Natural killer cell (primary cell): ENCODE measurements around the gene SOS1. TPM values are rescaled to one million over a fixed set of nuclear protein-coding genes. Genes with fewer than 3 reads are reported as not detected.

Experiments
- ATAC-seq, 3 donors: fragments of 150-1000 bp in 2 of 3; fragments of 200-7000 bp in 1 of 3; cut with Tn5 transposase; 1 replicate in 1 of 3; 2 replicates in 2 of 3; pipeline ENCODE4 v1.10.0; 2021; ENCODE audit warnings: mild to moderate bottlenecking in 2 of 3, moderate library complexity in 2 of 3
- DNase-seq, 2 donors: peaks; one replicate each; pipeline versions ENCODE4 v3.0.0 to v3.0.0-alpha.2; 2013 to 2021; ENCODE audit warnings: mixed read lengths in 1 of 2
- H3K27ac ChIP-seq: one replicate; pipeline ENCODE4 v1.5.1; 2013; ENCODE audit warnings: mild to moderate bottlenecking, low read length
- H3K27me3 ChIP-seq: one replicate; pipeline ENCODE4 v1.6.1; 2013; ENCODE audit warnings: low read length; ENCODE audit not compliant: control insufficient read depth, insufficient read depth
- H3K36me3 ChIP-seq: one replicate; pipeline ENCODE4 v1.6.1; 2013; ENCODE audit warnings: low read length; ENCODE audit not compliant: control insufficient read depth, insufficient read depth
- H3K4me1 ChIP-seq: one replicate; pipeline ENCODE4 v1.6.1; 2013; ENCODE audit warnings: low read length; ENCODE audit not compliant: control insufficient read depth, insufficient read depth
- H3K4me3 ChIP-seq: one replicate; pipeline ENCODE4 v1.5.1; 2013; ENCODE audit warnings: low read length
- H3K9me3 ChIP-seq: one replicate; pipeline ENCODE4 v1.6.1; 2013; ENCODE audit warnings: low read length; ENCODE audit not compliant: control insufficient read depth, insufficient read depth
- H3K27ac Mint-ChIP-seq, 2 donors: one replicate each; pipeline ENCODE4 v1.8.0; 2022; ENCODE audit warnings: mild to moderate bottlenecking in 2 of 2, mixed read lengths in 2 of 2, moderate library complexity in 1 of 2
- H3K27me3 Mint-ChIP-seq, 2 donors: one replicate each; pipeline ENCODE4 v1.8.0; 2022; ENCODE audit warnings: low read depth in 2 of 2, mixed read lengths in 2 of 2
- H3K36me3 Mint-ChIP-seq: one replicate; pipeline ENCODE4 v1.8.0; 2022; ENCODE audit warnings: mixed read lengths
- H3K4me1 Mint-ChIP-seq, 2 donors: one replicate each; pipeline ENCODE4 v1.8.0; 2022; ENCODE audit warnings: mixed read lengths in 2 of 2
- H3K4me3 Mint-ChIP-seq: one replicate; pipeline ENCODE4 v1.8.0; 2022; ENCODE audit warnings: mild to moderate bottlenecking, moderate library complexity, mixed read lengths
- H3K9me3 Mint-ChIP-seq, 2 donors: one replicate each; pipeline ENCODE4 v1.8.0; 2022; ENCODE audit warnings: mixed read lengths in 2 of 2
- WGBS: methylation state at CpG from one replicate; pipeline ENCODE4 v1.1.7; 2013; ENCODE audit warnings: missing lambda C conversion rate; ENCODE audit not compliant: insufficient coverage; 5-methylcytosine and 5-hydroxymethylcytosine counted together
- intact Hi-C: fragments of 100-400 bp; cut with micrococcal nuclease; formaldehyde crosslinking; loops from one replicate; pipeline ENCODE4 v1.14.2; 2022
- total RNA-seq, 4 donors: library from RNA; stranded (reverse); fragments of 120-200 nt in 1 of 4; gene quantifications; one replicate each; pipeline versions ENCODE4 v1.2.3 to v1.2.4, GENCODE V29; 2013 to 2022
- TF ChIP-seq, protein P1 (sequence below): fragments of 200-600 bp; IDR thresholded peaks from one replicate; pipeline ENCODE4 v1.8.0; 2022; ENCODE audit warnings: antibody characterized with exemption

The SOS1 gene
- total RNA-seq, 3 donors from 2014 or later (not counting 1 experiment from before 2014, with no cell fraction given): 32.6 to 73.9 (median 52.7) TPM

DNA sequence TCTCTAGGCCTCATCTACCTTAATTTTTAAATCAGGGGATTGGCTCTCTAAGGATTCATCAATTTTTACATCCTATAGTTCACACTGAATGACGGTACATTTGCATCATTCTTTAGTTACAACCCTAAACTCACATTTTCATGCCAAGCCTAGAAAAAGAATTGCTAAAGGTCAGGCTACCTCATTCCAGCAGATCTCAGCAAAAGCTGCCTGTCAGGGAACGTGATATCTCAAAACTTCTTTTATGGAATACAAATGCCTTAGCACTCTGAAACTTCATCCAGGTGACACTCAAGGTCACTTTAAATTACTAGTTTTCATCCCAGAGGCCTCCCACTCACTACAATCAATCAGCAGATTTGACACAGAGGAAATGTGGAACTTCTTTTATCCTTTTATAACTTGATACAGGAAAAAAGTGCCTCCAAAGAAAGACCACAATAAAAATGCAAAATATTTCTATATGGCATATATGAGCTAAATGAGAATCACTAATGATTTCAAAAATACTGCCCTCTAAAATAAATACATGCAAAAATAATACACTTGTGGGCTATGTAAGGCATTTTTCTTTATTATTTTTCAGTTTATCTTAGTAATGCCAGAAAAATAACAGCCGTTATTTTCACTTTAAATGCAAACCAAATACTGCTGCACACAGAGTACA is 139.7 kb downstream of the SOS1 start:
- no peaks in the 10 kb centered on the region for H3K4me1 ChIP-seq

DNA sequence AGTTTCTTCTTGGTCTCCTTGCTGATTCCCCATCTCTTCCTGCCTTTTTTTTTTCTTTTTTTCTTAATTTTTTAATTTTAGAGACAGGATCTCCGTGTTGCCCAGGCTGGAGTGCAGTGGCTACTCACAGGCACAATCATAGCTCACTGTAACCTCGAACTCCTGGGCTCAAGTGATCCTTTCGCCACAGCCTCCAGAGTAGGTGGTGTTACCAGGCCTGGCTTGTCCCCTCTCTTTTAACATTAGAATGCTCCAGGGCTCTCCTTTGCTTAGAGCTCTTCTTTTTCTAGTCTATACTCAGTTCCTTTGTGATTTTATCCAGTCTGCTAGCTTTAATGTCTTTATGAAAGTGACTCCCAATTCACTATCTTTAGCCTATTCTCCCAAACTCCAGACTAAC is 141.9 kb downstream of the SOS1 start:
- DNase-seq (no peak), ATAC-seq (no peak)
- H3K27me3 ChIP-seq: no peaks in the 10 kb centered on the region
- TF ChIP-seq, protein P1, sequence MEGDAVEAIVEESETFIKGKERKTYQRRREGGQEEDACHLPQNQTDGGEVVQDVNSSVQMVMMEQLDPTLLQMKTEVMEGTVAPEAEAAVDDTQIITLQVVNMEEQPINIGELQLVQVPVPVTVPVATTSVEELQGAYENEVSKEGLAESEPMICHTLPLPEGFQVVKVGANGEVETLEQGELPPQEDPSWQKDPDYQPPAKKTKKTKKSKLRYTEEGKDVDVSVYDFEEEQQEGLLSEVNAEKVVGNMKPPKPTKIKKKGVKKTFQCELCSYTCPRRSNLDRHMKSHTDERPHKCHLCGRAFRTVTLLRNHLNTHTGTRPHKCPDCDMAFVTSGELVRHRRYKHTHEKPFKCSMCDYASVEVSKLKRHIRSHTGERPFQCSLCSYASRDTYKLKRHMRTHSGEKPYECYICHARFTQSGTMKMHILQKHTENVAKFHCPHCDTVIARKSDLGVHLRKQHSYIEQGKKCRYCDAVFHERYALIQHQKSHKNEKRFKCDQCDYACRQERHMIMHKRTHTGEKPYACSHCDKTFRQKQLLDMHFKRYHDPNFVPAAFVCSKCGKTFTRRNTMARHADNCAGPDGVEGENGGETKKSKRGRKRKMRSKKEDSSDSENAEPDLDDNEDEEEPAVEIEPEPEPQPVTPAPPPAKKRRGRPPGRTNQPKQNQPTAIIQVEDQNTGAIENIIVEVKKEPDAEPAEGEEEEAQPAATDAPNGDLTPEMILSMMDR: no peak
- no peak overlapping the region for H3K27ac ChIP-seq
- H3K9me3 ChIP-seq: no peaks in the 10 kb centered on the region
- Mint-ChIP-seq H3K4me1 (no peaks in the 10 kb centered on the region), H3K36me3 (no peaks in the 10 kb centered on the region), H3K4me3 (no peak overlapping the region), H3K27ac (no peak overlapping the region), H3K9me3 (no peaks in the 10 kb centered on the region), H3K27me3 (no peaks in the 10 kb centered on the region)
- peaks cover 1% of the 10 kb centered on the region for H3K36me3 ChIP-seq
- H3K4me3 ChIP-seq: no peak overlapping the region
- 100% methylated on average over 3 of the region's 3 CpGs for WGBS
- intact Hi-C loops: no loop called here
- H3K4me1 ChIP-seq: no peaks in the 10 kb centered on the region

More for the DNA sequence above, 139.7 kb downstream of the SOS1 start:
- Mint-ChIP-seq H3K9me3 (no peaks in the 10 kb centered on the region), H3K4me1 (no peaks in the 10 kb centered on the region), H3K27ac (no peak overlapping the region), H3K27me3 (no peaks in the 10 kb centered on the region), H3K4me3 (no peak overlapping the region), H3K36me3 (peaks cover 13% of the 10 kb centered on the region)
- Histone ChIP-seq H3K36me3 (peaks cover 22% of the 10 kb centered on the region), H3K4me3 (no peak overlapping the region), H3K27ac (no peak overlapping the region), H3K9me3 (no peaks in the 10 kb centered on the region), H3K27me3 (no peaks in the 10 kb centered on the region)
- DNase-seq: no peak
- TF ChIP-seq, protein P1: no peak
- intact Hi-C loops: no loop called here
- no peak for ATAC-seq
- 97% methylated on average over 3 of the region's 3 CpGs for WGBS

DNA sequence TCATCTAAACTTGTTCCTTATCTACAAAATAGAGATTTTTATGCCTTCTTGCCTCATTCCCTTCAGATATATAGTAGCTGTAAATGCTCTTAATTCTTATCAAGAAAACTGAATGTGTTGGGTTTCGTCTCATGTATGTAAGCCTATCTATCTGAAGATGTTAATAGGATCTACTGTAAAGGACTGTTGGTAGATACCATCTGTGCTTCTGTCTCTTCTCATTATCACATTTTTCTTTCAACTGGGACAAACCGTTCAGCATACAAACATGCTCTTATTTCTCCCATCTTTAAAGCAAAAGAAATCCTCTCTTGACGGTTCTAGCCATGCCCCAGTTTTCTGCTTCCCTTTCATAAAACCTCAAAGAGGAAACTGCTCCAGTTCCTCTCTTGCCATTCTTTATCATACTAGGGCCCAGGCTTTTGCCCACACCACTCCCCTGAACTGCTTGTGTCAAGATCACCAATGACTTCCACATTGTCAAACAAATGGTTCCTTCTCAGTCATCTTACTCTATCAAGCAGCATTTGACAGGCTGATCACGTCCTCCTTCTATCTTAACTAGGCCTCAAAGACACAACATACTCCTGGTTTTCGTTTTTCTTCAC is 142.5 kb downstream of the SOS1 start:
- Mint-ChIP-seq H3K27me3 (no peaks in the 10 kb centered on the region), H3K4me3 (no peak overlapping the region), H3K9me3 (no peaks in the 10 kb centered on the region), H3K27ac (no peak overlapping the region), H3K36me3 (no peaks in the 10 kb centered on the region), H3K4me1 (no peaks in the 10 kb centered on the region)
- Histone ChIP-seq H3K9me3 (no peaks in the 10 kb centered on the region), H3K27me3 (no peaks in the 10 kb centered on the region), H3K36me3 (no peaks in the 10 kb centered on the region), H3K4me1 (no peaks in the 10 kb centered on the region), H3K4me3 (no peak overlapping the region), H3K27ac (no peak overlapping the region)
- DNase-seq: no peak
- WGBS: 64% methylated on average over 4 of the region's 5 CpGs
- TF ChIP-seq, protein P1: no peak
- ATAC-seq: no peak
- intact Hi-C loops: no loop called here
